GM12891 (cell line): Measurements from ENCODE around the gene TIE1.

ENCODE experiments used
- POLR2A ChIP-seq: IDR thresholded peaks from 2 replicates; pipeline ENCODE4 v1.6.1; 2011; ENCODE audit warnings: low read depth, low read length, control low read depth
- POLR2AphosphoS5 ChIP-seq: IDR thresholded peaks from 2 replicates; pipeline ENCODE4 v1.6.1; 2011; ENCODE audit warnings: low read depth, low read length, control low read depth
- SPI1 ChIP-seq: IDR thresholded peaks from 2 replicates; pipeline ENCODE4 v1.6.1; 2011; ENCODE audit warnings: low read depth, low read length, control low read depth

DNA sequence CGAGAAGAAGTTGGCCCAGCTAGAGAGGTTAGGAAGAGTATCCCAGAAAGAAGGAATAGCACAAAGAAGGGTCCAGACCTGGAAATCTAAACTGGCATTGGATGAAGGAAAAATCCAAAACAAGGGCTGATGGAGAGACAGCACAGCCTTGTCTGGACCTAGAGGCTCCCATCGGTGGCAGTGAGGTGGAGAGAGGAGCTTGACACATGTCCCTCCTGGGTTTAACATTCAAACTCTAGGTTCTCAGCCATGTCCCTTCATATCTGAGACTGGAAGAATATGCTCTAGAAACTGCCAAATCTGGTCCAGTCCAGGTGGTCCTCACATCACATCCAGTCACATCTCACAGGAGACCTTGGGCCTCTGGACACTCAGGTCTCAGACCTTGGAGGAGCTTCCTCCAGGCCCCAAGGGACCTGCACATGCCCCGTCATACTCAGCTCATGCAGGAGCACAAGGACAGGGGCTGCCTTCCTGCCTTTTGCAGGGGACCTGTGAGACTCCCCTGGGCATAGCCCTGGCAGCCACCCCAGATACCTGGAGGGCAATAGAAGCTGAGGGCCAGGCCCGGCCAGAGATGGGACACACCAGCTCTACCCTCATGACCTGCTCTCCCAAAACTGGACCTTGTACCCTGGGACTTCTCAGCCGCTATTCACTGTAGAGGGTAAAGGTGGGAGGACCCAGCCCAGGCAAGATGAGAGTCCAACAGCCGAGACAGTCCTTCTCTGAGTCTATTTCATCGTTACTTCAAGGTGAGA, 23.5 kb upstream of the TIE1 start:
- TF ChIP-seq POLR2A (no peak), POLR2AphosphoS5 (no peak), SPI1 (no peak)
